GM12872 (cell line): ENCODE data around the gene TFE3.

ENCODE experiments used
- TF ChIP-seq, protein P1 (sequence below): IDR thresholded peaks from 3 replicates; pipeline ENCODE4 v1.5.1; 2011; ENCODE audit warnings: low read depth, mild to moderate bottlenecking, low read length, moderate library complexity; ENCODE audit not compliant: insufficient read depth

TFE3 gene

DNA sequence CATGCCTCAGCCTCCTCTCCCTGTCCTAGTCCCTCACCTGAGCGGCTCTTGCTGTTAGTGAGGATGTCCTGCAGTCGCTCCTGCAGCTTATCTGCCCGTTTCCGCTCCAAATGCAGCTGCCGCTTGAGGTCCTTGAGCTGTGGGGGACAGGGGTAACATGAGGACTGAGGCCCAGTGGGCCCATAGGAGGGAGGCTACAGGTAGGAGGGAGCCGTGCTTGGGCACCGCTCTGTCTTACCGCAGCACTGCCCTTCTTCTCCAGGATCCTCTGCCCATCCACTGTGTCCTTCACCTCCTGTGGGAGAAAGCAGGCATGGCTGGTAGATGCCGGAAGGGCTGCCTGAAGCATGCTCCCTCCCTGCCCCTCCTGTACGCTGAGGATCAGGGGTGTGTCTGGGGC lies 62.0 kb downstream of the TFE3 start:
- TF ChIP-seq, protein P1, sequence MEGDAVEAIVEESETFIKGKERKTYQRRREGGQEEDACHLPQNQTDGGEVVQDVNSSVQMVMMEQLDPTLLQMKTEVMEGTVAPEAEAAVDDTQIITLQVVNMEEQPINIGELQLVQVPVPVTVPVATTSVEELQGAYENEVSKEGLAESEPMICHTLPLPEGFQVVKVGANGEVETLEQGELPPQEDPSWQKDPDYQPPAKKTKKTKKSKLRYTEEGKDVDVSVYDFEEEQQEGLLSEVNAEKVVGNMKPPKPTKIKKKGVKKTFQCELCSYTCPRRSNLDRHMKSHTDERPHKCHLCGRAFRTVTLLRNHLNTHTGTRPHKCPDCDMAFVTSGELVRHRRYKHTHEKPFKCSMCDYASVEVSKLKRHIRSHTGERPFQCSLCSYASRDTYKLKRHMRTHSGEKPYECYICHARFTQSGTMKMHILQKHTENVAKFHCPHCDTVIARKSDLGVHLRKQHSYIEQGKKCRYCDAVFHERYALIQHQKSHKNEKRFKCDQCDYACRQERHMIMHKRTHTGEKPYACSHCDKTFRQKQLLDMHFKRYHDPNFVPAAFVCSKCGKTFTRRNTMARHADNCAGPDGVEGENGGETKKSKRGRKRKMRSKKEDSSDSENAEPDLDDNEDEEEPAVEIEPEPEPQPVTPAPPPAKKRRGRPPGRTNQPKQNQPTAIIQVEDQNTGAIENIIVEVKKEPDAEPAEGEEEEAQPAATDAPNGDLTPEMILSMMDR = no peak
